ENCODE measurements around the gene LPCAT1.

DNA sequence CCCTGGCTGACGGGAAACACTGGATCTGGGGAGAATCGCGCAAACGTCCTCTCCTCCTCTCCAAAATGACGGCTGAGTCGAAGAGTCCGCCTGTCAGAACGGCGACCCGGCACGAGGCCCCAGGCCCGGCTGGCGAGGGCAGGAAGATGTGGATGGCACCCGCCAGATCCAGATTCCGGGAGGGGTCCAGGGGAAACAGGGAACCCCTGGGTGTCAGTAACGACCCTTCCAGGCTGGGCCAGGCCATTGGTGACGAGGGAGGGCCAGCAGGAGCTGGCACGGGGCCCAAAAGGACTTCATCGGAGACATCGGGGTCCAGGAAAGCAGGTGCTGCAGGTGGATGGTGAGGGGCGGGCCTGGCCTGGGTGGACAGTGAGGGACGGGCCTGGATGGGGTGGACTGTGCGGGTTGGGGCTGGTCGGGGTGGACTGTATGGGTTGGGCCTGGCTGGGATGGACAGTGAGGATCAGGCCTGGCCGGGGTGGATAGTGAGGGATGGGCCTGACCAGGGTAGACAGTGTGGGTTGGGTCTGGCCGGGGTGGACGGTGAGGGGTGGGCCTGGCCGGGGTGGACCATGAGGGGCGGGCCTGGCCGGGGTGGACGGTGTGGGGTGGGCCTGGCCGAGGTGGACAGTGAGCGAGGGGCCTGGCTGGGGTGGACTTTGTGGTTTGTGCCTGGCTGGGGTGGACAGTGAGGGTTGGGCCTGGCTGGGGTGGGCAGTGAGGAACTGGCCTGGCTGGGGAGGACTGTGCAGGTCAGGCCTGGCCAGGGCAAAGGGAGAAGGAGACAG lies 92.5 kb downstream of the LPCAT1 start:
- no peak for TF ChIP-seq POLR2A (IDR thresholded peaks at IDR 0.05; ENCODE audit: low read length)
- TF ChIP-seq GATA1 (IDR thresholded peaks at IDR 0.05; ENCODE audit: low read depth, low read length): no peak
